GM18502 (cell line): ENCODE measurements around the gene IRF7.

ENCODE experiments used
- ATAC-seq: cut with Tn5 transposase; IDR thresholded peaks from one replicate; pipeline ENCODE4 v1.9.1; 2021; ENCODE audit warnings: mild to moderate bottlenecking; ENCODE audit not compliant: unreplicated experiment, poor library complexity

Gene IRF7

DNA sequence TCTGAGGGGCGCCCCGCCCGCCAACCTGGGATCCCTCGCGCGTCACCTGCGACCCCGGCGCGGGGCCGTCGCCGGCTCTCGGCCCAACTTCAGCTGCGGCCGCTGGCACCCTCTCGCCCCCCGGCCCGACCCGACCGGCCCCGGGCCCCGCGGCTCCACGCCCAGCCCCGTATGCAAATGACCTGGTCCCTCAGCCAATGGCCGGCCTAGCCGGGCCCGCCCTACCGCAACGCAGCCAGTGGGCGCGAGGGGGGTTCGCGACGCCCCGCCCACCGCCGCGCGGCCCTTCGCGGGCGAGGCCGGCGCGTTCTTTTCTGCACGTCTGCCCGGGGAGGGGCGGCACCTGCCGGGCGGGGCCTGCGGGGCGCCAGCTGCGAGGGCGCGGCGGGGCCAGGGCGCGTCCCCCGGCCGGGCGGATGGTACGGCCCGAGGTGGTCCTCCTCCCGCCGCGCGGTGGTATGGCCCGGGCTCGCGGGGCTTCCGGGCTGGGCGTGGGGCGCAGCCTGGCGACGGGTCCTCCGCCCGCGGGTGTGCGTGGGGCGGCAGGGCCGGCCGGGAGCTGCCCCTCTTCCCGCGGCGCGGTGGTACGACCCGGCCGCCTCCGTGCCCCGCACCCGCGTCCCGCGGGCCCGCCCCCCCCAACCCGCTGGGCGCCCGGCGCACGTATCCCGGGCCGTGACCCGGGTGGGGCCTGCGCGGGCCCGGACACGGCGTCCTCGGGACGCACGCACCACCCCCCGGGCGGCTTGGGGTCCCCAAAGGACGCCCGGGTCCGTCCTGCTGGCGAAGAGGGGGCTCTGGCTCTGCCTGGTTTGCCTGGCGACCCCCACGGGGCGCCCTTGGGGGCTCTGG lies 47.2 kb downstream of the IRF7 start:
- ATAC-seq: peak; percentile 87

DNA sequence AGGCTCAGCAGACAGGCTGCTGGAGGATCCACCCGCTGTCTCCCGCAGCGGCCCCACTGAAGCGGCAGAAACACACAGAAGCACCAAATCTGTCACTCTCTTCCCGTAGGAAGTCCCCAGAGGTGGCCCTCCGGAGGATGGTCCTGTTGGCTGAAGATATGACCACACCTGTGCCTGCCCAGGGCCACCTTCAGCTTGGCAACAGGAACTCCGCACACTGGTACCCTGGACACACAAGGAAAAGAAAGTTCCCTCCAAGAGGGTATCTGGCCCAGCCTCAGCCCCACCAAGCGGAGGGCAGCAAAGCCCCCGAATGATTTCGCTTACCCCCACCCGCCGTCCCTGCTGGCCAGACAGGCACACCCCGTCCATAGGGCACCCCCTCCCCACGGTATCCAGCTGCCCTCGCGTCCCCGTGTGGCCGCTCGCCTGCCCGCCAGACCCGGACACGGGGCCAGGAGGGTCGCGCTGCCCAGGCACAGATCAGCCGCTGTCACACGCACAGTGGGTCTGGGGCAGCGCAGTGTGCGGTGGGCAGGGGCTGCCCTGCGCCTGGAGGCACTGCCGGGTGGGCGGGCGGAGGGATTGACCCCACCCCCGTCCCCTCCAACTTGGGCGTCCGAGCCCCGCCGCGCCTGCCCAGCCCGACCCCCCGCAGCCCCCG lies 48.0 kb downstream of the IRF7 start:
- ATAC-seq: peak; percentile 13

DNA sequence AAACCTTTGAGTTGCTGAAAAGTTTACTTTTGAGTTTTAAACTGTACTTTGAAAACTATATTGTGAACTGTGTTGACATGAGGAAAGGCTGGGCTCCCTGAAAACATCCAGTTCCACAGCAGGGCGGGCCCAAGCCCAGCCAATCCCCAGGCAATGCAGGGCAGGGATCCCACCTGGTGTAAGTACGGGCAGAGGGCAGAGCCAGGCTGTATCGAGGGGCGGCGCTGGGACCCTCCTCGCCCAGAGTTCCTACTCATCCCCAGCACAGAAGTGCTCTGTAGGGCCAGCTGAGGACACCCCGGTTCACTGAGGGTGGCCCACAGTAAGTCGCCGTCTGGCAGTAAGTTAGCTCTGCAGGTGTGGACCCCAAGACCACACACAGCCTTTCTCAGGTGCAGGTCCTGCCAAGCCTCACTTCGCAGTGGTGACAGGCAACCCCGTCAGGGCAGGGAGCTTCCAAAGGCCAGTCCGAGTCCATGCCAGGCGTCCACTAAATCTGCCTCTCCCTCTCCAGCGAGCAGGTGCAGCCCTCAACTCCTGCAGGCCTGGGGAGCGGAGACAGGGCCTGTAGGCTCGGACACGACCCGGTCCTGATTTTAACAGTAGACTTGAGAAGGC lies 48.6 kb downstream of the IRF7 start:
- ATAC-seq: no peak

DNA sequence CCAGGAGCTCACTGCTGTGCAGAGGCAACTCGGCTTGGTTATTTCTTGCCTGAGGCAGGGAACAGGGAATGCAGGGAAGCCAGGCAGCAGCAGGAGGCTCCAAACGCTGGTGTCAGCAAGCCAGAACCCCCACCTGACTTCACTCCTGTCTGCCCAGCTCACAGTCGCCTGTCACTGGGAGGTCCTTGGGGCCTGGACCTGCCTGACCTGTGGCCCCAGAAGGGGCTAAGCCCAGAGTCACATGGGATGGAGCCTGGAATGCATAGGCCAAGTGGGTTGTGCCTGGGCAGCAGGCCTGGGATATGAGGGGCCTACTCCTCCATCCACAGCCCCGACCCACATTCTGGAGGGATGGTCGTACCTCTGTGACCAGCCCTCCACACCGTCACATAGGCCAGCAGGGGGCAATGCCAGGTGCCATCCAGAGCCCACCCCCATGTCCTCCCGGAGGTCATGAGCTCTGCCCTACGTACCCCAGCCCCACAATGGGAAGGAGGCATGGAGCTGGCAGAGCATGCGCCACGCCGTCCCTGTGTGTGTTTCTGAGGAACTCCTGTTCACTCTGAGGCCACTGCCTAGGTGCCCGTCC lies 49.7 kb downstream of the IRF7 start:
- ATAC-seq: no peak

DNA sequence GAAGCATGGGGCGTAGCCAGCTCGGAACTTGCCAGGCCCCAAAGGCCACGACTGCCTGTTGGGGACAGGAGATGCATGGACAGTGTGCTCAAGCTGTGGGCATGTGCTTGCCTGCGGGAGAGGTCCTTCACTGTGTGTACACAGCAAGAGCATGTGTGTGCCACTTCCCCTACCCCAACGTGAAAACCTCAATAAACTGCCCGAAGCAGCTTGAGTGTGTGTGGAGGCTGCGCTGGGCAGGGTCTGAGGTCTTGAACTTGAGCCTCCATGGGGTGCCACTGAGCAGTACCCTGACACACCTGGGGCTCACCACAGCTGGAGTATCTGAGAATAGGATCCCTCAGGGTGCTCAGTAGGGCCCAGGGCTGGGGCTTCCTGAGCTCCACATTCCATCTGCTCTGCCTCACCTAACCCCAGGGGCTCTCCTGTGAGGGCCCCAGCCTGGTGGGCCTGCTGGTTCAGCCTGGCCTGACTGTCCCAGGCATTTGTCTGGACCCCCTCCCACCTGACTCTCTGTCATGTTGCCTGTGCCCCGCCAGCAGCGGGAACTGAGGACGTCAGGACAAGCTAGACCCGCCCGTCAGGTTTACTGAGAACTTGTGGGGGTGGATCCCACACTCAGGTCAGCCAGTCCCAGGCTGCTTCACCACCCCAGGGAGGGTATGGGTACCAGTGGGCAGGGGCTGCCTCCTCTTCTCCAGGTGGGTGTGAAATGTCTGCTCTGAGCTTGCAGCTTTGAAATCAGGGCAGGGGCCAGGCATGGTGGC lies 51.8 kb downstream of the IRF7 start:
- no peak for ATAC-seq

DNA sequence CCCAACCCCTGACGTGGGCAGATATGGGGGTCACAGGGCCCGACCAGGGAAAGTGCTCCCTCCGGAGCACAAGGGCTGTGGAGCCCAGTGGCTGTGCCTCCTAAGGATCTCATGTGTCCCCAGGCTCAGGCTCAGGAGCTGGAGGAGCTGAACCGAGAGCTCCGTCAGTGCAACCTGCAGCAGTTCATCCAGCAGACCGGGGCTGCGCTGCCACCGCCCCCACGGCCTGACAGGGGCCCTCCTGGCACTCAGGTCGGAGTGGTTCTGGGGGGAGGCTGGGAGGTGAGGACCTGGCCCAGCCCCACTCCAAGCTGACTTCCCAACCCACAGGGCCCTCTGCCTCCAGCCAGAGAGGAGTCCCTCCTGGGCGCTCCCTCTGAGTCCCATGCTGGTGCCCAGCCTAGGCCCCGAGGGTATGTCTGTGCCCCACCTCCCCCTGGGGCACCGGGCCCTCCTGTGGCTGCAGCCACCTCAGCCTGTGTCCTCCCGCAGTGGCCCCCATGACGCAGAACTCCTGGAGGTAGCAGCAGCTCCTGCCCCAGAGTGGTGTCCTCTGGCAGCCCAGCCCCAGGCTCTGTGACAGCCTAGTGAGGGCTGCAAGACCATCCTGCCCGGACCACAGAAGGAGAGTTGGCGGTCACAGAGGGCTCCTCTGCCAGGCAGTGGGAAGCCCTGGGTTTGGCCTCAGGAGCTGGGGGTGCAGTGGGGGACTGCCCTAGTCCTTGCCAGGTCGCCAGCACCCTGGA lies 52.5 kb downstream of the IRF7 start:
- no peak for ATAC-seq
